Pancreas (tissue), 10 donors: Measurements from ENCODE around the gene IFNL2. TPM values are rescaled to one million over a fixed set of nuclear protein-coding genes. Genes with fewer than 3 reads are reported as not detected.

Experiments used
- ATAC-seq, 4 donors: fragments of 200-7000 bp; cut with Tn5 transposase; one replicate each; pipeline versions ENCODE4 v1.8.0 to v1.9.1; 2020; ENCODE audit warnings: mild to moderate bottlenecking in 4 of 4, moderate library complexity in 4 of 4
- DNase-seq, 6 donors: peaks; one replicate each; pipeline ENCODE4 v3.0.0-alpha.2; 2020
- FAIRE-seq: peaks from 2 replicates; lab custom pipeline; 2012; peaks lifted over from hg19 to GRCh38; lab: Jason Lieb, UNC
- H3K27ac ChIP-seq, 4 donors: fragments of 200-600 bp; sonication (generic); 1 replicate in 3 of 4; 2 replicates in 1 of 4; pipeline versions ENCODE4 v1.5.0 to v1.8.0; 2020
- H3K27me3 ChIP-seq, 4 donors: fragments of 200-600 bp; one replicate each; pipeline ENCODE4 v1.8.0; 2021
- H3K36me3 ChIP-seq, 3 donors: fragments of 200-600 bp; sonication (generic) in 1 of 3; one replicate each; pipeline versions ENCODE4 v1.5.0 to v1.8.0; 2020 to 2021
- H3K4me1 ChIP-seq, 3 donors: fragments of 200-600 bp; one replicate each; pipeline ENCODE4 v1.8.0; 2021
- H3K4me3 ChIP-seq, 4 donors: fragments of 200-600 bp; sonication (generic) in 2 of 4; one replicate each; pipeline versions ENCODE4 v1.5.0 to v1.8.0; 2020 to 2021
- H3K9me3 ChIP-seq, 4 donors: fragments of 200-600 bp; one replicate each; pipeline ENCODE4 v1.8.0; 2021
- WGBS, 2 donors: extraction: QIAGEN DNeasy Blood & Tissue Kit; methylation state at CpG; one replicate each; pipeline ENCODE4 v1.1.7; 2013; 5-methylcytosine and 5-hydroxymethylcytosine counted together
- intact Hi-C, 3 donors: fragments of 100-400 bp; cut with DNase I; formaldehyde crosslinking; loops; one replicate each; pipeline versions ENCODE4 v1.11.1 to v1.14.2; 2022
- polyA plus RNA-seq, 2 donors: library from polyadenylated mRNA; stranded (reverse); fragments of 200-250 nt; gene quantifications; one replicate each; pipeline ENCODE4 v1.2.3, GENCODE V29; 2013
- total RNA-seq, 6 donors: library from RNA; stranded (reverse); fragmentation: NEBNext Ultra II Directional in 4 of 6; extraction: Animal tissue kit (Norgen Biotek cat#: 25700) in 4 of 6; gene quantifications; one replicate each; pipeline versions ENCODE4 v1.2.1 to v1.2.4, GENCODE V29; 2021 to 2023
- TF ChIP-seq, protein P1 (sequence below), 4 donors: fragments of 200-600 bp; sonication (generic) in 3 of 4; IDR thresholded peaks; one replicate each; pipeline versions ENCODE4 v1.5.0 to v1.8.0; 2021; ENCODE audit warnings: antibody characterized with exemption in 4 of 4
- donor health status: healthy with polysubstance abuse.
- donor health status: DM: no; HTN: no; CAD: no; lungs with moderate emphysema.
- donor health status: DM: no; HTN: no; CAD: no.
- donor health status: control.
- donor health status: control.
- donor health status: Bipolar disorder and iron deficiency.
- donor health status: DM: yes; HTN: yes; CAD: no.
- donor health status: DM: no; HTN: no; CAD: no.
- donor health status: DM: no; HTN: no; CAD: no.
- donor health status: DM: yes; HTN: yes; CAD: no.

The IFNL2 gene
- total and polyA plus RNA-seq, 8 donors = not detected

DNA sequence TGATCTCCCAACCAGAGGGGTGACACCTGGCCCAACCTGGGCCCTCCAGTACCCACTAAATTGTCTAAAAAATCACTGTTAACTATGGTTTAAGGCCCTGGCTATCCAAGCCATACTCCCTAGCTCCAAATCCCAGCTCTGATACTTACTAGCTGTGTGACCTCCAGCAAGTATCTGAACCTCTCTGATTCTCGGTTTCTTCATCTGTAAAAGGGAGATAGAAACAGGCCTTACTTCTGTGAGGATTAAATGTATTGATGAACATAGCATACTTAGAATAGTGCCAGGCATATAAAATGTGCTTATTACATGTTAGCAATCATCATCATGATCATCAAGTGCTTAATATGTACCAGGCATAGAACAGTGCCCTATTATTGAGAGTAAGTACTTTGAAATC is 47.7 kb downstream of the IFNL2 start:
- no peaks in the 10 kb centered on the region for H3K4me1 ChIP-seq
- H3K27me3 ChIP-seq = no peaks in the 10 kb centered on the region
- H3K4me3 ChIP-seq = no peak overlapping the region
- H3K27ac ChIP-seq = no peak overlapping the region
- no peak for DNase-seq
- H3K36me3 ChIP-seq = peaks cover 0 to 6% (median 0%) of the 10 kb centered on the region in 3 donors
- intact Hi-C loops = no loop called here
- ATAC-seq = no peak
- TF ChIP-seq, protein P1, sequence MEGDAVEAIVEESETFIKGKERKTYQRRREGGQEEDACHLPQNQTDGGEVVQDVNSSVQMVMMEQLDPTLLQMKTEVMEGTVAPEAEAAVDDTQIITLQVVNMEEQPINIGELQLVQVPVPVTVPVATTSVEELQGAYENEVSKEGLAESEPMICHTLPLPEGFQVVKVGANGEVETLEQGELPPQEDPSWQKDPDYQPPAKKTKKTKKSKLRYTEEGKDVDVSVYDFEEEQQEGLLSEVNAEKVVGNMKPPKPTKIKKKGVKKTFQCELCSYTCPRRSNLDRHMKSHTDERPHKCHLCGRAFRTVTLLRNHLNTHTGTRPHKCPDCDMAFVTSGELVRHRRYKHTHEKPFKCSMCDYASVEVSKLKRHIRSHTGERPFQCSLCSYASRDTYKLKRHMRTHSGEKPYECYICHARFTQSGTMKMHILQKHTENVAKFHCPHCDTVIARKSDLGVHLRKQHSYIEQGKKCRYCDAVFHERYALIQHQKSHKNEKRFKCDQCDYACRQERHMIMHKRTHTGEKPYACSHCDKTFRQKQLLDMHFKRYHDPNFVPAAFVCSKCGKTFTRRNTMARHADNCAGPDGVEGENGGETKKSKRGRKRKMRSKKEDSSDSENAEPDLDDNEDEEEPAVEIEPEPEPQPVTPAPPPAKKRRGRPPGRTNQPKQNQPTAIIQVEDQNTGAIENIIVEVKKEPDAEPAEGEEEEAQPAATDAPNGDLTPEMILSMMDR (IDR thresholded peaks at IDR 0.05) = no peak
- WGBS, 2 donors = 91 to 100% methylated on average over 1 of the region's 1 CpG
- no peaks in the 10 kb centered on the region for H3K9me3 ChIP-seq
- no peak for FAIRE-seq

DNA sequence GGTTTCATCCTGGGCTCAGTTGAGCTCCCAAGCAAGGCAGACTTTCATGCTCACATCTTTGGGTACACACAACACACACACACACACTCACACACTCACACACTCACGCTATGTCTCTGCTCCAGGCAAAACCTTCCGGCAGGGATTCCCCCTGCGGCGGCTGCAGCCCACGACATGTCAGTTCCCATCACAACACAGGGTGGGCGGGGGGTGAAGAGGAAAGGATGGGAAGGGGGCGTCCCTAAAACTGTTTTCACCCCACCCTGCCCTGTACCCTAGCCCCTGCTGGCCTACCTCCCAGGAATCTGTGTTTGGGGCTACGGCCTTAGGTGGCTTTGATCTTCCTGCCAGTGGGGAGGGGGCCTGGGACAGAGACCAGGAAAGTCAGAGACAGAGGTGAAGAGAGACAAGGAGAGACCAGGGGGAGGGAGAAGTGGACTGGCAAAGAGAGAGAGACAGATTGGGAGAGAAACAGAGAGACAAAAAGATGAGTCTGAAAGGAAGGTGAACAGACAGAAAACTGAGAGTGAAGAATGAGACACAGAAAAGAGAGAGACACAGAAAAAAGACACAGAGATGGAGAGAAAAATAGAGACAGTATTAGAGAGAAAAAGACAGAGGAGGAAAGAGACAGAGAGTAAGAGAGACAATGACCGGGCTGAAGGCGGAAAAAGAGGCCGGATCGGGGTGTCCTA is 48.6 kb downstream of the IFNL2 start:
- no peak overlapping the region for H3K27ac ChIP-seq
- 93 to 96% methylated on average over 12 of the region's 12 CpGs for WGBS, 2 donors
- TF ChIP-seq, protein P1 (IDR thresholded peaks at IDR 0.05) = no peak
- DNase-seq (no peak), FAIRE-seq (no peak), ATAC-seq (no peak)
- intact Hi-C loops = no loop called here
- no peak overlapping the region for H3K4me3 ChIP-seq
- no peaks in the 10 kb centered on the region for H3K9me3 ChIP-seq
- H3K27me3 ChIP-seq = no peaks in the 10 kb centered on the region
- H3K36me3 ChIP-seq = peaks cover 0 to 6% (median 0%) of the 10 kb centered on the region in 3 donors
- H3K4me1 ChIP-seq = no peaks in the 10 kb centered on the region

DNA sequence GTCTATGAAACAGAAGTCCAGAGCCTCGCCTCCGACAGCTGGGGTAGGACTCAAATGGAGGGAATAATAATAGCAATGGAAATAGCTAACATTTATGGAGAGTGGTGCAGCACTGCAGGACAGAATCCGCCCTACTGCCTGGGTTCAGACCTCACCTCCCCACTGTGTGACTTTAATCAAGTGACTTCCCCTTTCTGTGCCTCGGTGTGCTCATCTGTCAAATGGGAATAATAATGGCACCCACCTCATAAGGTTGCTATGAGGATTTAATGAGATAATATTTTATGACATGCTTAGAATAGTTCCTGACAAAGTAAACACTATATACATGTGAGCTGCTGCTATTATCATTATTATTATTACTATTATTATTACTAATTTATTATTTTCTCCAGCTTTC is 49.3 kb downstream of the IFNL2 start:
- Histone ChIP-seq H3K4me1 (no peaks in the 10 kb centered on the region), H3K27me3 (no peaks in the 10 kb centered on the region), H3K36me3 (peaks cover 0 to 6% (median 0%) of the 10 kb centered on the region in 3 donors), H3K4me3 (no peak overlapping the region), H3K9me3 (no peaks in the 10 kb centered on the region), H3K27ac (no peak overlapping the region)
- intact Hi-C loops = no loop called here
- TF ChIP-seq, protein P1 (IDR thresholded peaks at IDR 0.05) = no peak
- no peak for DNase-seq
- no peak for FAIRE-seq
- no peak for ATAC-seq
- 95 to 98% methylated on average over 4 of the region's 4 CpGs for WGBS, 2 donors

DNA sequence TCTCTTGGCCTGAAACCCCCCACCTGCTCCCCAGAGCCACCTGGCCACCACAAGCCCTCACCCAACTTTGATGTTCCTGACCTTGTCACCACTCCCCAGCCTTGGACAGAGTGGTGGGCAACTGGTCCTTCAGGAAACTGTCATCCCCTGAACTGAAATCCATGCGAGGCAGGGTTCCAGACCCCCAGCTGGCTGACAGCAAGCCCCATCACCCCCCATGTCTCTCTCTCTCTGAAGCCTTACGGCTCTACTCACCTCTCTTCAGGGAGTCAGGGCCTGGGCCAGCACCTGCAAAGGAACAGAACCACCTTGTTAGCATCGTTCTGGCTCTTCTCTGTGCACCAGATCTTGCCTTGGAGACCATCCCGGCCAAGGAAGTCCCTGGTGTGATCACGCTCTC is 49.9 kb downstream of the IFNL2 start:
- DNase-seq = no peak
- no peak for FAIRE-seq
- 91 to 96% methylated on average over 5 of the region's 5 CpGs for WGBS, 2 donors
- TF ChIP-seq, protein P1 (IDR thresholded peaks at IDR 0.05) = no peak
- no peaks in the 10 kb centered on the region for H3K27me3 ChIP-seq
- intact Hi-C loops = no loop called here
- no peaks in the 10 kb centered on the region for H3K4me1 ChIP-seq
- H3K9me3 ChIP-seq = no peaks in the 10 kb centered on the region
- peaks cover 0 to 6% (median 0%) of the 10 kb centered on the region in 3 donors for H3K36me3 ChIP-seq
- H3K4me3 ChIP-seq = no peak overlapping the region
- H3K27ac ChIP-seq = no peak overlapping the region
- no peak for ATAC-seq

DNA sequence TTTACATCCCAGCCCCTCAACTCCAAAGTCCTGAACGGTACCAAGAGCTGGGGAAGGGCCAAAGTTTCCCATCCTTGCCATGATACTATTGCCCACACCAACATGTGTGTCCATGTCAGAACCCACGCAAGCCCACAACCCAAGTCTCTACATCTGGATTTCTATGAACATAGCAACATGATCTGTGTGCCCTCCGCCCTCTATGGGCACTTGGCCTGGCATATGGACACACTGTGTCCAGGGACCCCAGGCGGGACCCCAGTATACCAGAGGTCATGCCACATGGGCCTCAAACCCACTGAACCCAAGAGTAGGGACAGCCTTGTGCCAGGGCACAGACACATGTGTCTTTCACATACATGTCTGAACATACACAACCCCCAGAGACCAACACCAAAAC is 50.5 kb downstream of the IFNL2 start:
- no peak for FAIRE-seq
- peaks cover 0 to 6% (median 0%) of the 10 kb centered on the region in 3 donors for H3K36me3 ChIP-seq
- H3K27me3 ChIP-seq = no peaks in the 10 kb centered on the region
- H3K4me1 ChIP-seq = no peaks in the 10 kb centered on the region
- TF ChIP-seq, protein P1 (IDR thresholded peaks at IDR 0.05) = no peak
- intact Hi-C loops = no loop called here
- H3K27ac ChIP-seq = no peak overlapping the region
- WGBS, 2 donors = 90 to 92% methylated on average over 4 of the region's 4 CpGs
- H3K9me3 ChIP-seq = no peaks in the 10 kb centered on the region
- no peak for DNase-seq
- ATAC-seq = no peak
- no peak overlapping the region for H3K4me3 ChIP-seq
